Endodermal cell (in vitro differentiated cells): ENCODE measurements around the gene CERS3. TPM values are rescaled to one million over a fixed set of nuclear protein-coding genes. Genes with fewer than 3 reads are reported as not detected.

ENCODE experiments used
- DNase-seq: peaks from one replicate; pipeline ENCODE4 v3.0.0-alpha.2; 2017
- H3K27ac ChIP-seq: 2 replicates; pipeline ENCODE4 v1.5.1; 2013; ENCODE audit warnings: mild to moderate bottlenecking, low read depth, low read length, moderate library complexity
- H3K27me3 ChIP-seq: 2 replicates; pipeline ENCODE4 v1.6.1; 2013; ENCODE audit warnings: mild to moderate bottlenecking, low read length, moderate library complexity; ENCODE audit not compliant: insufficient read depth, control insufficient read depth, poor library complexity, severe bottlenecking
- H3K36me3 ChIP-seq: 2 replicates; pipeline ENCODE4 v1.7.0; 2013; ENCODE audit warnings: mild to moderate bottlenecking, low read length, moderate library complexity; ENCODE audit not compliant: control insufficient read depth, insufficient read depth
- H3K4me1 ChIP-seq: one replicate; pipeline ENCODE4 v1.7.0; 2013; ENCODE audit warnings: low read length; ENCODE audit not compliant: control insufficient read depth, insufficient read depth
- H3K4me3 ChIP-seq: 2 replicates; pipeline ENCODE4 v1.5.1; 2013; ENCODE audit warnings: mild to moderate bottlenecking, low read length, moderate library complexity
- H3K9ac ChIP-seq: 2 replicates; pipeline ENCODE4 v1.6.1; 2013; ENCODE audit warnings: mild to moderate bottlenecking, low read length, moderate library complexity; ENCODE audit not compliant: poor library complexity, severe bottlenecking; ENCODE audit errors: extremely low read depth
- H3K9me3 ChIP-seq: 2 replicates; pipeline ENCODE4 v1.6.1; 2013; ENCODE audit warnings: mild to moderate bottlenecking, low read length, moderate library complexity; ENCODE audit not compliant: control insufficient read depth
- H3K27ac Mint-ChIP-seq: 2 replicates; pipeline ENCODE4 v1.8.0; 2020; ENCODE audit warnings: mixed read lengths
- H3K27me3 Mint-ChIP-seq: 2 replicates; pipeline ENCODE4 v1.8.0; 2021; ENCODE audit warnings: mild to moderate bottlenecking, mixed read lengths; ENCODE audit not compliant: insufficient read depth
- H3K36me3 Mint-ChIP-seq: 2 replicates; pipeline ENCODE4 v1.8.0; 2020; ENCODE audit warnings: low read depth, mixed read lengths
- H3K4me1 Mint-ChIP-seq: 2 replicates; pipeline ENCODE4 v1.8.0; 2020; ENCODE audit warnings: mixed read lengths
- H3K4me3 Mint-ChIP-seq: 2 replicates; pipeline ENCODE4 v1.8.0; 2020; ENCODE audit warnings: mild to moderate bottlenecking, moderate library complexity, mixed read lengths
- H3K9me3 Mint-ChIP-seq: 2 replicates; pipeline ENCODE4 v1.8.0; 2020; ENCODE audit warnings: mild to moderate bottlenecking, mixed read lengths
- CTCF ChIP-seq: fragments of 200-600 bp; sonication (generic); conservative IDR thresholded peaks from 2 replicates; pipeline ENCODE4 v1.5.0; 2021; ENCODE audit warnings: antibody characterized with exemption, mild to moderate bottlenecking
- WGBS, 2 experiments: methylation state at CpG; one replicate each; pipeline versions ENCODE4 v1.1.5 to v1.1.7; 2013; ENCODE audit warnings: missing lambda C conversion rate in 2 of 2, mixed read lengths in 1 of 2; ENCODE audit not compliant: insufficient coverage in 1 of 2, insufficient read length in 1 of 2; 5-methylcytosine and 5-hydroxymethylcytosine counted together
- total RNA-seq, 2 donors: library from RNA; stranded (reverse); fragmentation: NEBNext Ultra II Directional in 1 of 2; extraction: Animal tissue kit (Norgen Biotek cat#: 25700) in 1 of 2; gene quantifications; 2 replicates in 1 of 2; 3 replicates in 1 of 2; pipeline ENCODE4 v1.2.1, GENCODE V29; 2021

Gene CERS3
- total RNA-seq, 2 donors from 2014 or later = 0.48 TPM; not detected in 1

GRCh38 chr15:100476805-100477204, 51.9 kb downstream of the CERS3 start:
- Histone ChIP-seq H3K4me1 (no peaks in the 10 kb centered on the region), H3K9ac (no peak overlapping the region), H3K27ac (no peak overlapping the region), H3K36me3 (no peaks in the 10 kb centered on the region), H3K9me3 (peaks cover 9% of the 10 kb centered on the region), H3K4me3 (no peak overlapping the region), H3K27me3 (no peaks in the 10 kb centered on the region)
- no peak for TF ChIP-seq CTCF
- Mint-ChIP-seq H3K36me3 (no peaks in the 10 kb centered on the region), H3K9me3 (peaks cover 15% of the 10 kb centered on the region), H3K4me3 (no peak overlapping the region), H3K27me3 (no peaks in the 10 kb centered on the region), H3K4me1 (no peaks in the 10 kb centered on the region), H3K27ac (no peak overlapping the region)
- WGBS, 2 experiments = 92 to 98% methylated on average over 4 of the region's 4 CpGs
- DNase-seq = no peak

GRCh38 chr15:100472736-100473135, 56.0 kb downstream of the CERS3 start:
- Histone ChIP-seq H3K27ac (no peak overlapping the region), H3K36me3 (no peaks in the 10 kb centered on the region), H3K9me3 (no peaks in the 10 kb centered on the region), H3K27me3 (no peaks in the 10 kb centered on the region), H3K4me3 (no peak overlapping the region), H3K4me1 (no peaks in the 10 kb centered on the region), H3K9ac (no peak overlapping the region)
- WGBS, 2 experiments = 76 to 100% methylated on average over 1 to 5 of the region's 5 CpGs
- H3K27me3 Mint-ChIP-seq = no peaks in the 10 kb centered on the region
- H3K27ac Mint-ChIP-seq = no peak overlapping the region
- H3K36me3 Mint-ChIP-seq = no peaks in the 10 kb centered on the region
- no peak for DNase-seq
- peaks cover 3% of the 10 kb centered on the region for H3K9me3 Mint-ChIP-seq
- TF ChIP-seq CTCF = no peak
- no peak overlapping the region for H3K4me3 Mint-ChIP-seq
- H3K4me1 Mint-ChIP-seq = no peaks in the 10 kb centered on the region

DNA sequence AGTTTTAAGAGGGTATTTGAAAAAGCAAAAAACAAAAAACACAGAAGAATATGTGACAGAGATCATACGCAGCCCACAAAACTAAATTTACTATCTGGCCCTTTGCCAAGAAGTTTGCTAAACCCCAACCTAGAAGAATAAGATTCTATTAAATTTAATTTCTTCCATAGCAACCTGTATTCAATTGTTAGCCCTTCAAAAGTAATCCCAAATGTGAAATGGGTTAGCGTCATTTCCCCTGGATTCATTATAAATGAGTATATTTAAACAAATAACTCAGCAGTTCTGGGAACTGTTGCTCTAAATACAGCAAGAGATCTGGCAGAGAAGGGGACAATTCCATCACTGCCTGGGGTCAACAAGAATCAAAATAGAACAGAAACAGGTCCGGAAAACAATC, 56.8 kb downstream of the CERS3 start:
- Histone ChIP-seq H3K27ac (no peak overlapping the region), H3K9me3 (no peaks in the 10 kb centered on the region), H3K36me3 (no peaks in the 10 kb centered on the region), H3K4me3 (no peak overlapping the region), H3K27me3 (no peaks in the 10 kb centered on the region), H3K9ac (no peak overlapping the region), H3K4me1 (no peaks in the 10 kb centered on the region)
- WGBS, 2 experiments = 83 to 100% methylated on average over 2 to 3 of the region's 3 CpGs
- H3K4me3 Mint-ChIP-seq = no peak overlapping the region
- peaks cover 2% of the 10 kb centered on the region for H3K9me3 Mint-ChIP-seq
- H3K27ac Mint-ChIP-seq = no peak overlapping the region
- no peaks in the 10 kb centered on the region for H3K4me1 Mint-ChIP-seq
- no peaks in the 10 kb centered on the region for H3K36me3 Mint-ChIP-seq
- no peak for TF ChIP-seq CTCF
- DNase-seq = no peak
- no peaks in the 10 kb centered on the region for H3K27me3 Mint-ChIP-seq
